Measurements from ENCODE around the gene STX10. TPM values are rescaled to one million over a fixed set of nuclear protein-coding genes. Genes with fewer than 3 reads are reported as not detected.

STX10 gene
- total and polyA plus RNA-seq, 2 donors (not counting 3 experiments of a cell fraction or from before 2014, with no cell fraction given) = 63.1 to 91.6 TPM

DNA sequence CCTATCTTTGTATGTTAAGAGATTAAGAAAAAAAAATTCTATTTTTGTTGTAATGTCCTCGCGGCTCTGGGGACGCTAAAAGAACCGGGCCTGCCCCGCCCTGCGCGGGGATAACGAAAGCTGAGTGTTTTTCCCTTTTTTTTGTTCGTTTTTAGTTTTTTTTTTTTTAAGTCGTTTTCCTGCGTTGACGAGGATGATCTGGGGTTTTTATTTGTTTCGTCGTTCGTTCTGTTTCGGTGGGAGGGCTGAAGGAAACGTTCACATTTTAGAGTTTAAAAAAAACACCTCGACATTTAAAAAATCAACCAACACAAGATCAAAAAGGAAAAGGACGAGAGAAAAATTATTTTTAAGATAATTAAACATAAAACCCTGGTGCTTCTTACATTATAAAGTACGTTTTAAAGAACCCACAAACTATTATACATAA is 53.1 kb downstream of the STX10 start:
- POLR2A ChIA-PET = interaction anchor here (0.9 kb wide), 1 partner anchor 36 kb away, joined by 3 read pairs; no protein-coding TSS in a partner anchor

DNA sequence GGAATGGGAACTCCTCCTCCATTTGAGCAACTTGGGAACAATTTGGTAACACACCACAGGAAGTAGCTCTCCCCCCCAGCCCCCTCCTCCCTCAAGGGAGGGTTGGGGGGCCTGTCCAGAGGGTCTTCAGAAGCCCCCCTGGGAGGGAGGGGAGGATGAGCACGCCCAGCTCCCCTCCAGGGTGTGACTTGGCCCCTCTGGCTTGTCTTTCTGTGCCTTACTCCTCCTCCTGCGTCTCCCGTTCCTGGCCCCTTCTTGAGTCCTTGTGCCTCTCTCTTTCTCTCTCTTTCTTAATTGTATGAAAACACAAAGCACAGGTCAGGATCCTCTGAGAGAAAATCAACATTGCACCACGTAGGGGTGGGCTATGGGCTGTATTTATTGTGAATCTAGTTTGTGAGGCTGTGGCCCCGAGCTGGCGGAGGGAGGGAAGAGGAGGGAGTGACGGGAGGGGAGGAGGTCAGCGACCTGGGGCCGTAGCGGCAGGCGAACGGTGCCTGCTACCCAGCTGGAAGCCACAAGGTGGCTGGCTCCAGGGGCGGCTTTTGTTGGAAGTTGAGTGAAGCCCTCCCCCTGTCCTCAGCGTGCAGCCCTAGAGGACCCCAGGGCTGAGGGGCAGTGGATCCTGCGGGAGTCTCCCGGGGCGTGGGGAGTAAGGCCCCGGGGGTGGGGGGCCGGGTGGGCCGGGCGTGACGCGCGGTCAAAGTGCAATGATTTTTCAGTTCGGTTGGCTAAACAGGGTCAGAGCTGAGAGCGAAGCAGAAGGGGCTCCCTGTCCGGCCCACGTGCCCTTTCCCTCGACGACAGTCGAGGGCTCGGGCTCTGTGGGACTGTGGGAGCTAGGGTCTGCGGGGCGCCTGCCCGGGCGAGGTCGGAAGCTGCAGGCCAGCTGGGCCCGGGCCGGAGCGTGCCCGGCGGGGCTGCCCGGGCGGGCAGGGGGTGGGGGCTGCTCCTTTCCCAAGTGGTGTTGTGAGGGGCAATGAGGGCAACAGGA is 53.9 kb downstream of the STX10 start:
- H3K4me2 ChIP-seq (ENCODE audit: insufficient read depth, low read length) = no peak overlapping the region
- H3K9ac ChIP-seq (replicated peaks; ENCODE audit: extremely low read depth, insufficient read depth, low read length) = no peak overlapping the region
- no peaks in the 10 kb centered on the region for H3K9me1 ChIP-seq (replicated peaks; ENCODE audit: control insufficient read depth, extremely low read depth, insufficient read depth, low read length)
- FAIRE-seq = no peak
- peaks cover 18% of the 10 kb centered on the region for H3K79me2 ChIP-seq (ENCODE audit: control insufficient read depth, insufficient read depth, low read length)
- BruUV-seq (replicated peaks) = no TSS peak
- H3K4me1 ChIP-seq (ENCODE audit: control insufficient read depth, extremely low read depth, insufficient read depth, low read length) = peaks cover 50% of the 10 kb centered on the region
- intact Hi-C loops (cut with micrococcal nuclease) (loop anchor here (2.0 to 5.0 kb wide), 2 partner anchors 374 to 743 kb away; partner anchors contain the start of gene TNPO2), dilution Hi-C loops (cut with MboI; ENCODE audit: extremely low pct_ligation_motif_present, low sequenced_read_pairs) (no loop called here)
- no peaks in the 10 kb centered on the region for H3K27me3 ChIP-seq (ENCODE audit: control insufficient read depth in 2 of 2, insufficient read depth in 2 of 2, low read length in 2 of 2)
- H2AFZ ChIP-seq (ENCODE audit: low read depth, low read length) = no peak overlapping the region
- ChIA-PET CTCF (interaction anchor here (1.2 to 8.5 kb wide), 8 partner anchors 9 to 131 kb away, joined by 3 to 543 read pairs (median 44); partner anchors contain the start of genes IER2, NACC1 and STX10), POLR2A (interaction anchor here (0.6 to 0.9 kb wide), 3 partner anchors 35 to 205 kb away, joined by 3 to 8 read pairs (median 3); partner anchors contain the start of gene GCDH)
- H3K4me3 ChIP-seq (replicated peaks in 1 of 3; ENCODE audit: insufficient read depth in 1 of 3, low read depth in 1 of 3, low read length in 3 of 3) = no peak overlapping the region
- no peaks in the 10 kb centered on the region for H4K20me1 ChIP-seq (replicated peaks; ENCODE audit: control insufficient read depth, extremely low read depth, insufficient read depth, low read length)
- H3K36me3 ChIP-seq (ENCODE audit: control insufficient read depth in 2 of 2, extremely low read depth in 1 of 2, insufficient read depth in 2 of 2, low read length in 2 of 2) = peaks cover 2 to 3% of the 10 kb centered on the region in 2 experiments
- H3K27ac ChIP-seq (ENCODE audit: insufficient read depth, low read depth, low read length) = no peak overlapping the region
- TF ChIP-seq POLR2AphosphoS5 (IDR thresholded peaks at IDR 0.05; ENCODE audit: insufficient read depth, low read depth, low read length) = no peak
- no peak for TF ChIP-seq EZH2 (IDR thresholded peaks at IDR 0.05; ENCODE audit: borderline replicate concordance, low read depth, low read length, severe bottlenecking)
- TF ChIP-seq GATA2 (IDR thresholded peaks at IDR 0.05; ENCODE audit: insufficient read depth, insufficient read length, low read depth, low read length) = no peak
- no peak for TF ChIP-seq FOS (IDR thresholded peaks at IDR 0.05; ENCODE audit: borderline replicate concordance, insufficient read depth, low read length)
- peak; percentile 27 for TF ChIP-seq MAX (IDR thresholded peaks at IDR 0.05; ENCODE audit: insufficient read depth, insufficient read length)
- no peak for TF ChIP-seq MYC (IDR thresholded peaks at IDR 0.05; ENCODE audit: low read depth, low read length)
- peak; percentile 30 for TF ChIP-seq POLR2A (IDR thresholded peaks at IDR 0.05; ENCODE audit: low read depth, low read length)
- TF ChIP-seq JUN (IDR thresholded peaks at IDR 0.05; ENCODE audit: borderline replicate concordance, insufficient read depth, insufficient read length, low read depth) = no peak
- peak in 1 of 2 donors; percentile 55 for TF ChIP-seq CTCF (IDR thresholded peaks at IDR 0.05; ENCODE audit: extremely low read depth in 1 of 2, insufficient read depth in 1 of 2, low read depth in 1 of 2, low read length in 2 of 2)
- H3K9me3 ChIP-seq (replicated peaks; ENCODE audit: control insufficient read depth, insufficient read depth, low read length) = no peaks in the 10 kb centered on the region
- peak; percentile 45 for DNase-seq (ENCODE audit: low read depth, low spot score)

More for the DNA sequence above, 53.1 kb downstream of the STX10 start:
- H3K36me3 ChIP-seq (ENCODE audit: control insufficient read depth in 2 of 2, extremely low read depth in 1 of 2, insufficient read depth in 2 of 2, low read length in 2 of 2) = peaks cover 2 to 3% of the 10 kb centered on the region in 2 experiments
- TF ChIP-seq MYC (IDR thresholded peaks at IDR 0.05; ENCODE audit: low read depth, low read length) (no peak), POLR2A (IDR thresholded peaks at IDR 0.05; ENCODE audit: low read depth, low read length) (peak; percentile 16)
- no peaks in the 10 kb centered on the region for H4K20me1 ChIP-seq (replicated peaks; ENCODE audit: control insufficient read depth, extremely low read depth, insufficient read depth, low read length)
- peak overlapping the region; percentile 16 to 33 (median 25) for H3K4me3 ChIP-seq (replicated peaks in 1 of 3; ENCODE audit: insufficient read depth in 1 of 3, low read depth in 1 of 3, low read length in 3 of 3)
- BruUV-seq (replicated peaks) = no TSS peak
- H2AFZ ChIP-seq (ENCODE audit: low read depth, low read length) = no peak overlapping the region
- peaks cover 26% of the 10 kb centered on the region for H3K79me2 ChIP-seq (ENCODE audit: control insufficient read depth, insufficient read depth, low read length)
- intact Hi-C loops (cut with micrococcal nuclease) = loop anchor here (2.0 to 5.0 kb wide), 2 partner anchors 375 to 742 kb away; partner anchors contain the start of gene TNPO2
- peak; percentile 43 for DNase-seq (ENCODE audit: low read depth, low spot score)
- peak overlapping the region; percentile 19 for H3K27ac ChIP-seq (ENCODE audit: insufficient read depth, low read depth, low read length)
- peak overlapping the region; percentile 54 for H3K4me2 ChIP-seq (ENCODE audit: insufficient read depth, low read length)
- peak overlapping the region; percentile 38 for H3K9ac ChIP-seq (replicated peaks; ENCODE audit: extremely low read depth, insufficient read depth, low read length)
- dilution Hi-C loops (cut with MboI; ENCODE audit: extremely low pct_ligation_motif_present, low sequenced_read_pairs) = no loop called here
- no peaks in the 10 kb centered on the region for H3K9me3 ChIP-seq (replicated peaks; ENCODE audit: control insufficient read depth, insufficient read depth, low read length)
- H3K9me1 ChIP-seq (replicated peaks; ENCODE audit: control insufficient read depth, extremely low read depth, insufficient read depth, low read length) = no peaks in the 10 kb centered on the region
- peak; percentile 60 for FAIRE-seq
- CTCF ChIA-PET = interaction anchor here (0.7 to 8.5 kb wide), 6 partner anchors 21 to 132 kb away, joined by 3 to 543 read pairs (median 36); partner anchors contain the start of genes IER2, NACC1 and STX10
- H3K4me1 ChIP-seq (ENCODE audit: control insufficient read depth, extremely low read depth, insufficient read depth, low read length) = peaks cover 47% of the 10 kb centered on the region
- no peaks in the 10 kb centered on the region for H3K27me3 ChIP-seq (ENCODE audit: control insufficient read depth in 2 of 2, insufficient read depth in 2 of 2, low read length in 2 of 2)

All from endothelial cell of umbilical vein (primary cell).